Psoas muscle (tissue), 8 donors: Measurements from ENCODE around the gene USP28. TPM values are rescaled to one million over a fixed set of nuclear protein-coding genes. Genes with fewer than 3 reads are reported as not detected.

ENCODE experiments used
- ATAC-seq, 4 donors: fragments of 200-7000 bp; cut with Tn5 transposase; one replicate each; pipeline ENCODE4 v1.9.1; 2020; ENCODE audit warnings: moderate library complexity in 3 of 4, mild to moderate bottlenecking in 2 of 4
- DNase-seq, 2 donors: peaks; one replicate each; pipeline ENCODE4 v3.0.0-alpha.2; 2020
- H3K27ac ChIP-seq: fragments of 200-600 bp; one replicate; pipeline ENCODE4 v1.8.0; 2022
- H3K27me3 ChIP-seq, 3 donors: fragments of 200-600 bp in 1 of 3; one replicate each; pipeline versions ENCODE4 v1.6.1 to v1.8.0; 2013 to 2022; ENCODE audit warnings: low read length in 2 of 3, mild to moderate bottlenecking in 2 of 3, moderate library complexity in 1 of 3; ENCODE audit not compliant: insufficient read depth in 3 of 3
- H3K36me3 ChIP-seq, 2 donors: fragments of 200-600 bp in 1 of 2; one replicate each; pipeline versions ENCODE4 v1.6.1 to v1.8.0; 2013 to 2022; ENCODE audit warnings: low read depth in 1 of 2, mild to moderate bottlenecking in 1 of 2, moderate library complexity in 1 of 2; ENCODE audit not compliant: insufficient read depth in 1 of 2
- H3K4me1 ChIP-seq: fragments of 200-600 bp; one replicate; pipeline ENCODE4 v1.8.0; 2022
- H3K4me3 ChIP-seq: fragments of 200-600 bp; one replicate; pipeline ENCODE4 v1.8.0; 2022; ENCODE audit warnings: mild to moderate bottlenecking
- H3K9me3 ChIP-seq: fragments of 200-600 bp; one replicate; pipeline ENCODE4 v1.8.0; 2022
- WGBS, 3 donors: extraction: QIAGEN DNeasy Blood & Tissue Kit; methylation state at CpG; one replicate each; pipeline versions ENCODE4 v1.1.6 to v1.1.7; 2013; 5-methylcytosine and 5-hydroxymethylcytosine counted together
- intact Hi-C, 2 donors: fragments of 100-400 bp; cut with DNase I; formaldehyde crosslinking; loops; one replicate each; pipeline versions ENCODE4 v1.11.0 to v1.14.2; 2022
- polyA plus RNA-seq, 3 donors: library from polyadenylated mRNA; stranded (reverse); fragments of 200-250 nt; gene quantifications; one replicate each; pipeline ENCODE4 v1.2.3, GENCODE V29; 2013
- total RNA-seq, 4 donors: library from RNA; stranded (reverse); fragmentation: NEBNext Ultra II Directional in 2 of 4; extraction: Animal tissue kit (Norgen Biotek cat#: 25700) in 2 of 4; gene quantifications; one replicate each; pipeline versions ENCODE4 v1.2.1 to v1.2.4, GENCODE V29; 2021 to 2023
- TF ChIP-seq, protein P1 (sequence below): fragments of 200-600 bp; IDR thresholded peaks from one replicate; pipeline ENCODE4 v1.8.0; 2022; ENCODE audit warnings: antibody characterized with exemption
- donor health status: healthy with polysubstance abuse.
- donor health status: DM: no; HTN: no; CAD: no; lungs with moderate emphysema.
- donor health status: Bipolar disorder and iron deficiency.
- donor health status: healthy.
- donor health status: DM: yes; HTN: yes; CAD: no.
- donor health status: DM: no; HTN: no; CAD: no.
- donor health status: DM: no; HTN: no; CAD: no.
- donor health status: DM: yes; HTN: yes; CAD: no.

USP28 gene
- total and polyA plus RNA-seq, 7 donors = 35.4 to 224 (median 112) TPM

DNA sequence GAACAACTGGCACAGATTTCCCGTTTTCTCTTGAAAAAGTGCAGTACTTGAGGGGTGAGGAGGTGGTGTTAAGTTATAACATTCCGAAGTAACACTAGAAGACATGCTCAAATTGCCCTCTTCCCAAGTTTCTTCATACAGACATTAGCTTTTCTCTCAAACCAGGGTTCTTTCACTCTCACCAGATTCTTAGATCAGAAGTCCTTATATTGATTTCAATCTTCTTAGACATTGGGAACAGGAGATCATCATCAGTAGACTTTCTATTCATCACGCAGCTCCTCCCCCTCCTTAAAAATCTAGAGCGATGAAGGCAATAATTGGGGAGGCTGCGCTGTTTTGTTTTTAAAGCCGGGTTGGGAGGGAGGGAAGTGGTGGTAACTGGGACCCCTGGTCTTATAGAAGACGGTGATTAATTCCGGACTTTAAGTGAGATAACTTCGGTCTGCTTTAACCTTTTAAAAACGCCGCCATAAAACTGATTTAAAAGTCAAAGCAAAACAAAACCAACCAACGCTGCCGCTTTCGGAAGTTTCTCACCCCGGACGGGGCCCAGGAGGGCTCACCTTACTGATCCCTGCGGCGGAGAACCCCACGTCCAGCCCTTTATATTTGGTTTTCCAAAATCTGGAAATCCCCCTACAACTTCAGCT, 665 bp downstream of the USP28 start:
- TF ChIP-seq, protein P1, sequence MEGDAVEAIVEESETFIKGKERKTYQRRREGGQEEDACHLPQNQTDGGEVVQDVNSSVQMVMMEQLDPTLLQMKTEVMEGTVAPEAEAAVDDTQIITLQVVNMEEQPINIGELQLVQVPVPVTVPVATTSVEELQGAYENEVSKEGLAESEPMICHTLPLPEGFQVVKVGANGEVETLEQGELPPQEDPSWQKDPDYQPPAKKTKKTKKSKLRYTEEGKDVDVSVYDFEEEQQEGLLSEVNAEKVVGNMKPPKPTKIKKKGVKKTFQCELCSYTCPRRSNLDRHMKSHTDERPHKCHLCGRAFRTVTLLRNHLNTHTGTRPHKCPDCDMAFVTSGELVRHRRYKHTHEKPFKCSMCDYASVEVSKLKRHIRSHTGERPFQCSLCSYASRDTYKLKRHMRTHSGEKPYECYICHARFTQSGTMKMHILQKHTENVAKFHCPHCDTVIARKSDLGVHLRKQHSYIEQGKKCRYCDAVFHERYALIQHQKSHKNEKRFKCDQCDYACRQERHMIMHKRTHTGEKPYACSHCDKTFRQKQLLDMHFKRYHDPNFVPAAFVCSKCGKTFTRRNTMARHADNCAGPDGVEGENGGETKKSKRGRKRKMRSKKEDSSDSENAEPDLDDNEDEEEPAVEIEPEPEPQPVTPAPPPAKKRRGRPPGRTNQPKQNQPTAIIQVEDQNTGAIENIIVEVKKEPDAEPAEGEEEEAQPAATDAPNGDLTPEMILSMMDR = no peak
- WGBS, 3 donors = 2 to 3% (median 3%) methylated on average over 19 of the region's 19 CpGs
- intact Hi-C loops = no loop called here
- peak overlapping the region; percentile 77 for H3K4me3 ChIP-seq
- ATAC-seq = no peak
- H3K27ac ChIP-seq = peak overlapping the region; percentile 94
- no peak for DNase-seq
- no peaks in the 10 kb centered on the region for H3K27me3 ChIP-seq
- H3K4me1 ChIP-seq = peaks cover 26% of the 10 kb centered on the region
- no peaks in the 10 kb centered on the region for H3K9me3 ChIP-seq
- H3K36me3 ChIP-seq = peaks cover 0 to 4% of the 10 kb centered on the region in 2 donors

DNA sequence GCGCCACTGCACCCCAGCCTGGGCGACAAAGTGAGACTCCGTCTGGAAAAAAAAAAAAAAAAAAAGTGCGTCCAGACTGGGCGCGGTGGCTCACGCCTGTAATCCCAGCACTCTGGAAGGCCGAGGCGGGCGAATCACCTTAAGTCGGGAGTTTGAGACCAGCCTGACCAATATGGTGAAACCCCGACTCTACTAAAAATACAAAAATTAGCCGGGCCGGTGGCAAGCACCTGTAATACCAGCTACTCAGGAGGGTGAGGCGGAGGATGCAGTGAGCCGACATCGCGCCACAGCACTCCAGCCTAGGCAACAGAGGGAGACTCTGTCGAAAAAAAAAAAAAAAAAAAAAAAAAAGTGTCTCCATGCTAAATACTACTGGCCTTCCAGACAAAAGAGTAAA, 1.3 kb downstream of the USP28 start:
- peaks cover 32% of the 10 kb centered on the region for H3K4me1 ChIP-seq
- peak overlapping the region; percentile 94 for H3K27ac ChIP-seq
- no peaks in the 10 kb centered on the region for H3K27me3 ChIP-seq
- TF ChIP-seq, protein P1 = no peak
- intact Hi-C loops = no loop called here
- DNase-seq = no peak
- H3K36me3 ChIP-seq = peaks cover 0 to 4% of the 10 kb centered on the region in 2 donors
- H3K9me3 ChIP-seq = no peaks in the 10 kb centered on the region
- 66 to 88% (median 75%) methylated on average over 12 to 19 of the region's 19 CpGs for WGBS, 3 donors
- ATAC-seq = peak in 1 of 4 donors; percentile 8
- peak overlapping the region; percentile 77 for H3K4me3 ChIP-seq

DNA sequence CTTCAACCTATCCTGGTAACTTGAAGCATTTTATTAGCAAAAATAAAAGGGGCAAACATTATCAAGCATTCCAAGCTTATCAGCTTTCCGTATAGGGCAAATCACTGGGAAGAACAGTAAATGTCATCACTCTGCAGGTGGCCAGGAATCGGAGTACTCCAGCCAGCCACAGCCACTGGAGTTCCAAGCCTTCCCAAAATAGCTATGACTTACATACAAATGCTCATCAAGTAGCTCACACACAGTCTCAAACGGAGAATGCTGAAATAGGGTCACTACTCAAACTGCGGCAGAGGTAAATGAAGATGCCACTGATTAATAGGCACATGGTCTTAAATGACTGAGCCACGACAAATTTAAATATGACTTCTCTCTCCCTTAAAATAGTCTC, 2.1 kb downstream of the USP28 start:
- peaks cover 41% of the 10 kb centered on the region for H3K4me1 ChIP-seq
- 20 to 26% (median 20%) methylated on average over 5 of the region's 5 CpGs for WGBS, 3 donors

DNA sequence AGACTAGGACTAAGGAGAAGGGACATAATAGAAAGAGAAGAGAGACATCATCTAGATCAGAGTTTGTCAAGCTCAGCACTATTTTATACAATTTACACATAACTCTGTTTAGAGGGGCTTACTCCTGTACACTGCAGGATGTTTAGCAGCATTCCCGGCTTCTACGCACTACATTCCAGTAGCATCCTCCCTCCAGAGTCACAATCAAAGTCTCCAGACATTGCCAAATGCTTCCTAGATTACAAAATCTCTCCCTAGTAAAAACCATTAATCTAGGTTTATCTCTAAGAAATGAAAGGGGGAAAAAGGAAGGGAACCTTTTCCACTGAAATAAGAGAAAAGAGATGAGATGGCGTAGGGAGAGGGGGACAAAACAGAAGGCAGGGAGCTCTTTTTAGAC, 4.0 kb downstream of the USP28 start:
- no peak for ATAC-seq
- Histone ChIP-seq H3K4me3 (no peak overlapping the region), H3K4me1 (peaks cover 56% of the 10 kb centered on the region), H3K27me3 (no peaks in the 10 kb centered on the region), H3K27ac (peak overlapping the region; percentile 94), H3K9me3 (no peaks in the 10 kb centered on the region), H3K36me3 (peaks cover 0 to 13% of the 10 kb centered on the region in 2 donors)
- intact Hi-C loops = no loop called here
- TF ChIP-seq, protein P1 = no peak
- 75 to 83% (median 75%) methylated on average over 3 of the region's 3 CpGs for WGBS, 3 donors
- DNase-seq = no peak

More for the DNA sequence above, 2.1 kb downstream of the USP28 start:
- ATAC-seq = peak; percentile 80 to 83 (median 82)
- peak overlapping the region; percentile 77 for H3K4me3 ChIP-seq
- no peaks in the 10 kb centered on the region for H3K9me3 ChIP-seq
- no peaks in the 10 kb centered on the region for H3K27me3 ChIP-seq
- intact Hi-C loops = no loop called here
- peak overlapping the region; percentile 94 for H3K27ac ChIP-seq
- peaks cover 0 to 5% of the 10 kb centered on the region in 2 donors for H3K36me3 ChIP-seq
- DNase-seq = peak in 1 of 2 donors; percentile 64
- TF ChIP-seq, protein P1 = no peak
